Skeletal muscle satellite cell (primary cell): ENCODE results near the gene NPHP4.

Source experiments
- H3K27me3 ChIP-seq: 2 replicates; pipeline ENCODE4 v1.7.0; 2013; ENCODE audit warnings: low read length; ENCODE audit not compliant: control insufficient read depth, insufficient read depth
- H3K36me3 ChIP-seq: 2 replicates; pipeline ENCODE4 v1.7.0; 2013; ENCODE audit warnings: mild to moderate bottlenecking, control low read depth, low read length; ENCODE audit not compliant: insufficient read depth
- H3K4me1 ChIP-seq: 2 replicates; pipeline ENCODE4 v1.7.0; 2013; ENCODE audit warnings: low read length; ENCODE audit not compliant: control insufficient read depth, insufficient read depth
- H3K4me2 ChIP-seq: 2 replicates; pipeline ENCODE4 v1.7.0; 2013; ENCODE audit warnings: mild to moderate bottlenecking, low read length
- H3K4me3 ChIP-seq: 2 replicates; pipeline ENCODE4 v1.7.0; 2013; ENCODE audit warnings: low read length
- H3K9ac ChIP-seq: 2 replicates; pipeline ENCODE4 v1.7.0; 2013; ENCODE audit warnings: mild to moderate bottlenecking, low read depth, low read length, moderate library complexity
- H3K9me3 ChIP-seq: replicated peaks from 2 replicates; pipeline ENCODE4 v1.7.0; 2013; ENCODE audit warnings: mild to moderate bottlenecking, control low read depth, low read length

NPHP4 gene

DNA sequence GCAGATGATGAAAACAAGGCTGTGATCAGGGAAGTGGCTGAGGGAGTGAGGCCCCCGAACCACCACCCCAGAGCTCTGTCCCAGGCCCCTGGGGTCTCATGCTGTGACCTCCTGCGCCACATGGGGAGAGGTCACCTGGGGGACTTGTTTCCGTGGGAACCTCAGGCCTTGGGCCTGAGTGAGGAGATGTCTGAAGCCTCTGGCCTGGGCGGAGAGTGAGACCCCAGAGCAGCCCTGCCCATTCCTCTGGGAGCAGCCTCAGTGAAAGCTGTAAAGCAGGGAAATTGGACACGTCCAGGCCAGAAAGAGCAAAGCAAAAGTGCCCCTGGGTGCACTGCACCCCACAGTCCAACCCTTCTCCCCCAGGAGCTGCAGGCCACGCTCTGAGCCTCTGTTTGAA, 16.5 kb upstream of the NPHP4 start:
- Histone ChIP-seq H3K27me3 (peaks cover 10% of the 10 kb centered on the region), H3K4me2 (no peak overlapping the region), H3K9ac (no peak overlapping the region), H3K4me3 (no peak overlapping the region), H3K9me3 (no peaks in the 10 kb centered on the region), H3K4me1 (no peaks in the 10 kb centered on the region), H3K36me3 (no peaks in the 10 kb centered on the region)

DNA sequence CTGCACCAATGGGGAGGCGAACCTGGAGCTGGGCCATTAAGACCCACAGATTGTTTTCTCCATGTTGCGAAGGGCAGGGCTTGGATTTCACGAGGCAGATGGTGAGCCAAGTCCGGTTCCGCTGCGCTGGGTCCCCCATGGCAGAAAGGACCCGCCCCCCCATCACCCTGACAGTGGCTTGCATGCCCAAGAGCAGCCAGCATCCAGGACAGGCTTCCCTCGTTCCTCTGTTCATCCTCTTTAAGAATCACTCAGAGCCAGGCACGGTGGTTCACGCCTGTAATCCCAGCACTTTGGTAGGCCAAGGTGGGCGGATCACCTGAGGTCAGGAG, 15.8 kb upstream of the NPHP4 start:
- no peaks in the 10 kb centered on the region for H3K4me1 ChIP-seq
- H3K4me2 ChIP-seq, result no peak overlapping the region
- H3K36me3 ChIP-seq, result no peaks in the 10 kb centered on the region
- H3K4me3 ChIP-seq, result no peak overlapping the region
- H3K9me3 ChIP-seq, result no peaks in the 10 kb centered on the region
- H3K27me3 ChIP-seq, result peaks cover 13% of the 10 kb centered on the region
- no peak overlapping the region for H3K9ac ChIP-seq

DNA sequence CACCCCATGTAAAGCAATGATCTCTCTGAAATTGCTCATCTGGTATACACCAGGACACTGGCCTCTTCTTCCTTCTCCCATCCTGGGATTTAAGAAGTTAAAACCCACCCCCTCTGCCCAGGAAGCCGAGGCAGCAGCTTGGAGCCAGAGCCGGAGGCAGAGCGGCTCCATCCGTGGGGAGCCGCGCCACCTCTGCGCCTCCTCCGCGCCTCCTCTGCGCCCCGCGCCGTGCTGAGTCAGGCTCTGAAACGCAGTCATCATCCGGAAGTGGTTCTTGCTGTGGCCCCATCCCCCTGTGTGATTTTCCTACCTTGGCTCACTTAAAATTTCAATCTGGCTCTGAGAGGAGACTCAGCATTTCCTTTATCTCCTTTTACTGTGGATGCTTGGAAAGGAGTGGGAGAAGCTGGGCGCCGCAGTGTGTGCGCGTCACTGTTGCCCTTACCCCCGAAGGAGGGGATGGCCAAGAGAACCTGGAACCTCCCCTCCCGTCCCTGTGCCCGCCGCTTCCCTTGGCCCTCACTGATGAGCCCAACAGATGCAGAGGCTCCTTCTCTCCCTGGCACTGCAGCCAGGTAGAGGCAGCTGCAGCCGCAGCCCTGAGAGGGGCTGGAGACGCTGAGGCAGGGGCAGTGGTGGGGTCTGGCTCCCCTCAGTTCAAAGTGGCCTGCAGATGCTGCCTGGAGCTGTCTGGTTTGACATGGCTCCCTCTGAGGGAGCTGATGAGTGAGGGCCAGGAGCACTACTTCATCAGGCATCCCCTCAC, 15.3 kb upstream of the NPHP4 start:
- H3K9me3 ChIP-seq, result no peaks in the 10 kb centered on the region

DNA sequence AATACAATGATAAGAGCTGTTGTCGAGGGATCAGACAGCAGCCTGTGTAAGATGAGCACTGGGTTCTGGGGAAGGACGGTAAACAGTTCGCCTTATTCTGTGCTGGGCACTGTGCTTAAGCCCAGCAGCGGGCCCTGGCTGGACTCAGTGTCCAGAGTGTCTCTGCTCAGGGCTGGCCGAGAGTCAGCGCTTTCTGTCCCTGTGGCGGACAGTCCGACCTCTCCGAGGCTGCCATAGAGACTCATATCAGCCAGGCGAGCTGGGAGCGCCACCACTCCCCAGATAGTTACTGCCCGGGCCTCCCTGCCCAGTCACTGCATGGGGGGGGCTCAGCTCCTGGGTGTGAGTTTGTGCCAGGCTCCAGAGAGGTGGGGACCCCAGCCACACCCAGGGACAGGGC, 14.7 kb upstream of the NPHP4 start:
- H3K36me3 ChIP-seq, result no peaks in the 10 kb centered on the region
- no peak overlapping the region for H3K9ac ChIP-seq
- no peaks in the 10 kb centered on the region for H3K4me1 ChIP-seq
- no peak overlapping the region for H3K4me3 ChIP-seq
- no peaks in the 10 kb centered on the region for H3K9me3 ChIP-seq
- no peak overlapping the region for H3K4me2 ChIP-seq
- peaks cover 24% of the 10 kb centered on the region for H3K27me3 ChIP-seq

More for the DNA sequence above, 15.3 kb upstream of the NPHP4 start:
- H3K36me3 ChIP-seq, result no peaks in the 10 kb centered on the region
- no peak overlapping the region for H3K9ac ChIP-seq
- no peak overlapping the region for H3K4me2 ChIP-seq
- H3K4me3 ChIP-seq, result no peak overlapping the region
- H3K4me1 ChIP-seq, result no peaks in the 10 kb centered on the region
- H3K27me3 ChIP-seq, result peaks cover 18% of the 10 kb centered on the region

DNA sequence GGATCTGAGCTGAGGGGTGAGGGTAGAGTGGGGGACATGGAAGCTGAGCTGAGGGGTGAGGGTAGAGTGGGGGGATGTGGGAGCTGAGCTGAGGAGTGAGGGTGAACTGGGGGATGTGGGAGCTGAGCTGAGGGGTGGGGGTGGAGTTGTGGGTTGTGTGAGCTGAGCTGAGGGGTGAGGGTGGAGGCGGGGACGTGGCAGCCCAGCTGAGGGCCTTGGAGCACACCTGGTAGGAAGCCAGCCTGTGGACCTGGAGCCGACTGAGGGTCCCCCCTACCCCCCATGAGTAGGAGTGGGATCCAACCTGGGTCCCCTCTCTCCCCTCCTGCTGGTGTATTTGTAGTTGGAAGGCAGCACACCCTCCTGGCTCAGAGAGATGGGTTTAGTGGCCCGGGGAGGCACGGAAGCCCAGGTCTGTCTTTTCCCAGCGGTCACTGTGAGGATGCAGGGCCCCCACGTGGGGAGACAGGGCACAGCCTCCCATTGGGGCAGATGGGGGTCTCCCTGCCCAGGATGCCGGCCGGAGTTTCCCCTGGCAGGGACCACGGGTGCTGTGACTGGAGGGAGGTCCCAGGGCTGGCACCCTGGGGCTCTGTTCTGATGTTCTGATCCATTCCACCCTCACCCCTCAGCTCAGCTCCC, 13.2 kb upstream of the NPHP4 start:
- Histone ChIP-seq H3K9ac (no peak overlapping the region), H3K4me2 (no peak overlapping the region), H3K4me3 (no peak overlapping the region), H3K4me1 (no peaks in the 10 kb centered on the region), H3K27me3 (peaks cover 27% of the 10 kb centered on the region), H3K36me3 (no peaks in the 10 kb centered on the region), H3K9me3 (no peaks in the 10 kb centered on the region)

DNA sequence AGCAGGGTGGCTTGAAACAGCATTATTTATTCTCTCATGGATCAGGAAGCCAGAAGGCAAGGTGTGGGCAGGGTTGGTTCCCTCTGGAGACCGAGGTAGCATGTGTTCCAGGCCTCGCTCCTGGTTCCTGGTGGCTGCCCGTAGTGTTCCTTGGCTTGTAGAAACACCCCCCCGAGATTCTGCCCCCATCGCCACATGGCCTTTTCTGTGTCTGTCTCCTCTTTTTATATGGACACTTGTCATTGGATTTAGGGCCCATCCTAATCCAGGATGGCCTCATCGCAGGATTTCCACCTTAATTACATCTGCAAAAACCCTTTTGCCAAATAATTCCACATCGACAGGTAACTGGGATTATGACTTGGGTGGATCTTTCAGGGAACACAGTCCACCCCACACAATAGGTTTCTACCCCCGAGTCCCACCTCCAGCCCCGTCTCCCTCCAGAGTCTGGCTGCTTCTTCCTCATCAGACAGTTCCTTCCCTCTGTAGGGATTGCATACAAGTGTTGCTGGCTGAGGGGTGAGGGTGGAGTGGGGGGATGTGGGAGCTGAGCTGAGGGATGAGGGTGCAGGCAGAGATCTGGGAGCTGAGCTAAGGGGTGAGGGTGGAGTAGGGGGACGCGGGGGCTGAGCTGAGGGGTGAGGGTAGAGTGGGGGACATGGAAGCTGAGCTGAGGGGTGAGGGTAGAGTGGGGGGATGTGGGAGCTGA, 12.3 kb upstream of the NPHP4 start:
- Histone ChIP-seq H3K4me2 (no peak overlapping the region), H3K4me3 (no peak overlapping the region), H3K36me3 (no peaks in the 10 kb centered on the region), H3K9ac (no peak overlapping the region), H3K27me3 (peaks cover 27% of the 10 kb centered on the region), H3K4me1 (no peaks in the 10 kb centered on the region), H3K9me3 (no peaks in the 10 kb centered on the region)

DNA sequence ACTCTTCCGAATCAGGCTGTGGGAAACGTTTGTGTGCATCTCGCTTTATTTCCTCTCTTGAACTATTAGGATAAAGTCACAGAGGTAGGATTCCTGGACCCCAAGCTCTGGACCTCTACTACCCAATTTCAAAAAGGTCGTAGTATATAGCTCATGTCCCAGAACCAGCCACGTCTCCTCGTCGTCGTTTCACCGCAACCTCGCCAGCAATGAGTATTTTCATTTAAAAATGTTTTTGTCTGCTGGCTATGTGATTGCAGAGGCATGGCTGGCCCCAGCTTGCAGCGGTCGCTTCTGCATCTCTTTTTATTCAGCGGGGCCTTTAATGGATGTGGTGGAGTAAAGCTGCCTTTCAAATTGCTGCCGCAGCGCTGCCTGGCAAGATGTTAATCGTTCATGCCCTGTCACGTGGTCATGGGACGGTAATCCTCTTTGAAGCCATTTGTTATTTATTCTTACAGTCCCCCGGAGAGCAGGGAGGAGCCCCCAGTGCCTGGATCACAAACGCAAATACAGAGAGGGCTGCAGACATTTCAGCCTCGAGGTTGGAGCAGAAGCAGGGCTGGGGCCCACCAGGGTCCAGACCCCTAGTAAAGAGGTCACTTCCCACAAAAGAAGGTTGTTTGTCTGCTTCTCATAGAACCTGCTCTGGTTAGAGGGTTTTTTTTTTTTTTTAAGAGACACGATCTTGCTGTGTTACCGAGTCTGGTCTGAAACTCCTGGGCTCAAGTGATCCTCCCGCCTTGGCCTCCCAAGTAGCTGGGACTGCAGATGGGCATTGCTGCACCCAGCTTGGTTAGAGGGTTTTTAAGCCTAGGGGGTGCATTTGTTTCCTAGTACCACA, 11.6 kb upstream of the NPHP4 start:
- Histone ChIP-seq H3K27me3 (peaks cover 27% of the 10 kb centered on the region), H3K36me3 (no peaks in the 10 kb centered on the region), H3K4me3 (no peak overlapping the region), H3K9me3 (no peaks in the 10 kb centered on the region), H3K4me1 (no peaks in the 10 kb centered on the region), H3K4me2 (no peak overlapping the region), H3K9ac (no peak overlapping the region)

DNA sequence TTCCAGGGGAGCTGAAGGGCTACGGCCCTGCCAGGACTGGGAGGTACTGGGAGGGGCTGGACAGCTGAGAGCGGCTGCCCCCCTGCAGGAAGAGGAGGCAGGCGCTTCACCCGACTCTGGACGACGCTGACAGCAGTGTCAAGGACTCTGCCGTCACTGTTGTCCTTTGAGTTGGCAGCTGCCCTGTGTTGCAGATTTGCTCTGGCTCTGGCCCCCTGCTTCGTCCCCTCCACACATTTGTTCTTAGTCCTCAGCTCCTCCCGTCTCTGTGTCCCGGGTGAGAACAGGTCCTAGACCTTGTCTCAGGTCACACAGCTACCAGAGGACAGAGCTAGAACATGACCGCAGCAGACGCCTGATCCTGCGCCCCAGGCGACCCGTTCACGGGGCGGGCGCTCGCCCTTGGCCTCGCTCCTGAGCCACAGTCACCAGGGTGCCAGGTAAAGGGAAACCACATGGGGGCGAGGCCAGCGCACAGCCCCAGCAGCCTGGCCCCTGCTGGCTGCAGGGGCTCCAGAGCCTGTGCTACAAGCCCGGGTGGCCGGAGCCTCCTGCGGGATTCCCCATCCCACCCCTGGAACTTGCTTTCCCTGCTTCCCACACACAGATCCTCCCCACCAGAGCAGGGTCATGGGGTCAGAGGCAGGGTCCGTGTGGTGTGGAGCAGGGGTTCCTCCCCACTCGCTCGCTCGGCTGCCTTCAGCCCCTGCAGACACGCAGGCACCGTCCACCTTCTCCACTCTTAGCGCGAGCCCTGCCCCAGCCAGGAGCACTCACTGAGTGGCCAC, 10.7 kb upstream of the NPHP4 start:
- H3K4me2 ChIP-seq, result no peak overlapping the region
- no peaks in the 10 kb centered on the region for H3K4me1 ChIP-seq
- H3K9ac ChIP-seq, result no peak overlapping the region
- no peaks in the 10 kb centered on the region for H3K36me3 ChIP-seq
- H3K27me3 ChIP-seq, result peaks cover 27% of the 10 kb centered on the region
- no peaks in the 10 kb centered on the region for H3K9me3 ChIP-seq
- H3K4me3 ChIP-seq, result no peak overlapping the region

DNA sequence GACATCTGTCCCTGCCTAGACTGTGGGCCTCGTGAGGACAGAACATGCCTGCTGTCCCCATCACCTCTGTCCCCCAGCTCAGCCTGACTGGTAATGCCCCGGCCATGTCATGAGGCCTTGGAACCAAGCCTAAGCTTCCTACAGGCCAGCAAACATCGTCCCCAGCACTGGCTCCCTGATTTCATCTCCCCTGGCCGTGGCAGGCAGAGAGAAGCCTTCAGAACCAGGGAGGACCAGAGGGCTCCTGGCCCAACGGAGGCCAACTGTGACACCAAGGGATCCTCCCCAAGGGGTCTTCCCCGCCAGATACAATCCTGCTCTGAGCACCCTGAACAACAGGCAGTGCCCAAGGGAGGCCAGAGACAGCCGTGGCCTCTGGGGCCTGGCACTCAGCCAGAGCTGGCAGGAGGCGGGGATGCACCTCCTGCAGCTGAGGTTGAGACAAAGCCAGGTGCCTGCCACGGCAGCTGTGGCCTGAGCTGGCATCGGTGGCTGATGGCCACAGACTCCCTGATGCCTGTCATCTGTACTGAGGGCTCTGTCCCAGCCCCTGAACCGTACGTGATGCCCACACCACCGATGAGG, 9.9 kb upstream of the NPHP4 start:
- H3K36me3 ChIP-seq, result no peaks in the 10 kb centered on the region
- peaks cover 27% of the 10 kb centered on the region for H3K27me3 ChIP-seq

DNA sequence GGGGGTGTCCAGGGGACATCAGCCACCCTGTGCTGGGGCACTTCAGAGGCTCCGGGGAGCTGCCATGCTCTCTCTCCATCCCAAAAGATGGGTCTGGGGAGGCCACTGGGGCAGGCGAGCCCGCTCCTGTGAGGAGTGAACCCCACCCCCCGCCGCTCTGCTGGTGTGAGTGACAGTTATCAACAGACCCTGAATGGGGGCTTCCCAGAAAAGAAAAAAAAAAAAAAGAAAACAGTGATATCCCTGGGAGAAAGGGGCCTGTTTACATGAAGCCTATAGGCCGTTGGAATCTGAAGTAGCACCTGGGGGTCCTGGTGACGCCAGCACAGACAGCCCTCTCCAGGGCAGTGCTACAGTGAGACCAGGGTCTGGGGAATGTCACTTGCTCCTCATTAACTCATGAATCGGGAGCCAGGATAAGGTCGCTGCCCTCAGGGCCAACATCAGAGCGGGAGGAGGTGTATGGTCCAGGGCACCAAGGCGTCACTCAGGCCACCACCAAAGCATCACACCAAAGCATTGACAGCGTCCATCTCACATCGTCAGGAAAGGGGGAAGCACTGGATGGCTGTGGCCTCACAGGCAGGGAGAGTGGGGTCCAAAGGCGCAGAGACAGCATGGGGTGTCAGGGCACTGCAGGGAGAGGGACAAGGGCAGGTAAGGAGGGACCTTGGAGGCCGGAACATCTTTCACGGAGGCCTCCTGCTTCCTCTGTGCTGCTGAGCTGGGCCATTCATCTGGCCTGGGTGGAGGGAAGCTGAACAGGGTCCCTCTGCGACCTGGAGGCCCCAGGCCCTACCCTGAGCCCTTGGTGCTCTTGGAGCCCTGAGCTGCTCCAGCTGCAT, 8.4 kb upstream of the NPHP4 start:
- Histone ChIP-seq H3K4me1 (no peaks in the 10 kb centered on the region), H3K4me3 (no peak overlapping the region), H3K4me2 (no peak overlapping the region), H3K9ac (no peak overlapping the region), H3K27me3 (peaks cover 23% of the 10 kb centered on the region), H3K36me3 (no peaks in the 10 kb centered on the region), H3K9me3 (no peaks in the 10 kb centered on the region)

More for the DNA sequence above, 9.9 kb upstream of the NPHP4 start:
- no peak overlapping the region for H3K4me3 ChIP-seq
- no peaks in the 10 kb centered on the region for H3K9me3 ChIP-seq
- H3K4me2 ChIP-seq, result no peak overlapping the region
- no peak overlapping the region for H3K9ac ChIP-seq
- H3K4me1 ChIP-seq, result no peaks in the 10 kb centered on the region
